DOHH2 (cell line): ENCODE data around the gene RBM23.

Experiments used
- CTCF ChIP-seq: fragments of 200-600 bp; sonication (generic); IDR thresholded peaks from one replicate; pipeline ENCODE4 v1.5.1; 2014; ENCODE audit warnings: antibody characterized with exemption, mild to moderate bottlenecking, low read depth, low read length; ENCODE audit not compliant: poor library complexity, severe bottlenecking
- EZH2phosphoT487 ChIP-seq: fragments of 200-600 bp; sonication (generic); IDR thresholded peaks from 2 replicates; pipeline ENCODE4 v1.6.1; 2017; ENCODE audit warnings: borderline replicate concordance, mild to moderate bottlenecking, antibody characterized with exemption, low read length, moderate library complexity, mixed read lengths

DNA sequence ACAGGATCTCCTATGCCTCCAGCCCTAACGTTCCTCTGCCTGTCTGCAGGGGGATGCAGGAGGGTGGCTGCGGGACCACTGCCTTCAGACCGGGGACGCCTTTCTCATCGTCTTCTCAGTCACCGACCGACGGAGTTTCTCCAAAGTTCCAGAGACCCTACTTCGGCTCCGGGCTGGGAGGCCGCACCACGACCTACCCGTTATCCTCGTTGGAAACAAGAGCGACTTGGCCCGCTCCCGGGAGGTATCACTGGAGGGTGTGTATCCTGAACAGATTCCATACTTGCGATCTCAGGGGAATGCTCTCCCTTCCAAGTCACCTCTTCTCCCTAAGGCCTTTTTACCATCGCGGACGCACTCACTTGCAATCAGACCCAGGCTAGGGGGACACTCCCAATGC is 33.0 kb downstream of the RBM23 start:
- TF ChIP-seq CTCF (no peak), EZH2phosphoT487 (no peak)
